Osteoblast (primary cell): ENCODE results near the gene ADGRB3. TPM values are rescaled to one million over a fixed set of nuclear protein-coding genes. Genes with fewer than 3 reads are reported as not detected.

Experiments
- DNase-seq: peaks from one replicate; pipeline ENCODE4 v3.0.0; 2011; ENCODE audit warnings: low spot score, mixed read lengths; ENCODE audit not compliant: insufficient read length; ENCODE audit errors: missing footprints
- H2AFZ ChIP-seq: 2 replicates; pipeline ENCODE4 v1.6.0; 2011; ENCODE audit warnings: mild to moderate bottlenecking, low read length
- H3K27ac ChIP-seq: 2 replicates; pipeline ENCODE4 v1.5.1; 2011; ENCODE audit warnings: mild to moderate bottlenecking, low read depth, low read length, moderate library complexity
- H3K27me3 ChIP-seq: 2 replicates; pipeline ENCODE4 v1.6.0; 2012; ENCODE audit warnings: mild to moderate bottlenecking, control low read depth, inconsistent platforms, low read length, moderate library complexity; ENCODE audit not compliant: insufficient read depth
- H3K36me3 ChIP-seq: 2 replicates; pipeline ENCODE4 v1.5.1; 2011; ENCODE audit warnings: mild to moderate bottlenecking, low read length, control low read depth, moderate library complexity; ENCODE audit not compliant: insufficient read depth
- H3K4me1 ChIP-seq: 2 replicates; pipeline ENCODE4 v1.5.1; 2011; ENCODE audit warnings: mild to moderate bottlenecking, low read length, control low read depth, moderate library complexity; ENCODE audit not compliant: insufficient read depth
- H3K4me2 ChIP-seq: 2 replicates; pipeline ENCODE4 v1.6.0; 2011; ENCODE audit warnings: mild to moderate bottlenecking, low read length; ENCODE audit not compliant: insufficient read depth
- H3K4me3 ChIP-seq: fragments of 200-600 bp; sonication (generic); 3 replicates; pipeline ENCODE4 v1.5.1; 2012; ENCODE audit warnings: mild to moderate bottlenecking, low read length, inconsistent platforms; ENCODE audit not compliant: insufficient read depth
- H3K79me2 ChIP-seq: 2 replicates; pipeline ENCODE4 v1.6.0; 2012; ENCODE audit warnings: mild to moderate bottlenecking, low read length, control low read depth, inconsistent platforms; ENCODE audit not compliant: insufficient read depth
- H3K9me3 ChIP-seq: 2 replicates; pipeline ENCODE4 v1.5.1; 2011; ENCODE audit warnings: low read depth, low read length, control low read depth
- H4K20me1 ChIP-seq: 2 replicates; pipeline ENCODE4 v1.6.0; 2012; ENCODE audit warnings: mild to moderate bottlenecking, low read length, control low read depth; ENCODE audit not compliant: insufficient read depth
- total RNA-seq: library from RNA; depleted of rRNA; stranded (reverse); fragments of >200 nt; gene quantifications from 2 replicates; pipeline ENCODE4 v1.2.3, GENCODE V29; 2012
- TF ChIP-seq, protein P1 (sequence below): IDR thresholded peaks from 2 replicates; pipeline ENCODE4 v1.5.1; 2011; ENCODE audit warnings: mild to moderate bottlenecking, low read depth, low read length, moderate library complexity; ENCODE audit errors: extremely low read depth

Gene ADGRB3
- total RNA-seq, 1 donor: not detected

DNA sequence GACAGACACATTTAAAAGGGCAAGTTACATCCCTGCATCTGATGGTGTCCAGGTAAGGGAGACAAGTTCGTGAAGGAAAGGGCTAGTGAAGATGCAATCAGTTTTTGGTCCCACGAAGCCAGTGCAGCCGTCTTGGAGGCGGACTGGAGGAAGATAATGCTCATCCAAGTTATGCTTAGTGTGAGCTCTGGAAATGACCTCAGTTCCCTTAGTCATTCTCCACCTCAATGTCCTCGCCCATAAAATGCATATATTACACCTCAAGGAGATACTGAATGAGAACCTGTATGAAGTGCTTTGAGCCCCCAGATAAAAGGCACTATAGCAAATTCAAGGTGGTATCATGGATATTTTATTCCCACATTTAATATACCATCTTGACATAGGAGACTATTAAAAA lies 358.8 kb downstream of the ADGRB3 start:
- no peaks in the 10 kb centered on the region for H3K9me3 ChIP-seq
- H3K4me3 ChIP-seq: no peak overlapping the region
- no peak for DNase-seq
- no peaks in the 10 kb centered on the region for H3K4me1 ChIP-seq
- H2AFZ ChIP-seq: no peak overlapping the region
- H4K20me1 ChIP-seq: no peaks in the 10 kb centered on the region
- no peaks in the 10 kb centered on the region for H3K79me2 ChIP-seq
- H3K27ac ChIP-seq: no peak overlapping the region
- no peak overlapping the region for H3K4me2 ChIP-seq
- no peaks in the 10 kb centered on the region for H3K27me3 ChIP-seq
- TF ChIP-seq, protein P1, sequence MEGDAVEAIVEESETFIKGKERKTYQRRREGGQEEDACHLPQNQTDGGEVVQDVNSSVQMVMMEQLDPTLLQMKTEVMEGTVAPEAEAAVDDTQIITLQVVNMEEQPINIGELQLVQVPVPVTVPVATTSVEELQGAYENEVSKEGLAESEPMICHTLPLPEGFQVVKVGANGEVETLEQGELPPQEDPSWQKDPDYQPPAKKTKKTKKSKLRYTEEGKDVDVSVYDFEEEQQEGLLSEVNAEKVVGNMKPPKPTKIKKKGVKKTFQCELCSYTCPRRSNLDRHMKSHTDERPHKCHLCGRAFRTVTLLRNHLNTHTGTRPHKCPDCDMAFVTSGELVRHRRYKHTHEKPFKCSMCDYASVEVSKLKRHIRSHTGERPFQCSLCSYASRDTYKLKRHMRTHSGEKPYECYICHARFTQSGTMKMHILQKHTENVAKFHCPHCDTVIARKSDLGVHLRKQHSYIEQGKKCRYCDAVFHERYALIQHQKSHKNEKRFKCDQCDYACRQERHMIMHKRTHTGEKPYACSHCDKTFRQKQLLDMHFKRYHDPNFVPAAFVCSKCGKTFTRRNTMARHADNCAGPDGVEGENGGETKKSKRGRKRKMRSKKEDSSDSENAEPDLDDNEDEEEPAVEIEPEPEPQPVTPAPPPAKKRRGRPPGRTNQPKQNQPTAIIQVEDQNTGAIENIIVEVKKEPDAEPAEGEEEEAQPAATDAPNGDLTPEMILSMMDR: no peak
- H3K36me3 ChIP-seq: no peaks in the 10 kb centered on the region

DNA sequence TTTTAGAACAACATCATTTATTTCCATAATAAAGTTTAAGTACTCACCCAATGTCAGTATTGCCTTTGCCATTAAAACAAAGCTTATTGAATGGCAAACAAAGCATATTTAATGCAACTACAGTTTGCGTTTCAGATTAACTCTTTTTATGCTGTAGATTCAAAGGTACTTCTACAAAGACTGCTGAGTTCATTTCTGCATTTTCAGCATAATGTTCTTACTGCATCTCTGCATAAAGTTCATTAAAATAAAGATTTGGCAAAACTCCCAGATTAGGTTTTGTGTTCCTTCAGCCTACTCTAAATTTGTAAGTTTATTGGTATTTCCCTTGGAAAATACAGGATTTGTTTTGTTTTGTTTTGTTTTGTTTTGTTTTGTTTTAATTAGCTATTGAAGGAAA lies 359.4 kb downstream of the ADGRB3 start:
- no peaks in the 10 kb centered on the region for H3K27me3 ChIP-seq
- no peak overlapping the region for H2AFZ ChIP-seq
- H3K4me3 ChIP-seq: no peak overlapping the region
- H3K79me2 ChIP-seq: no peaks in the 10 kb centered on the region
- no peaks in the 10 kb centered on the region for H3K9me3 ChIP-seq
- H3K36me3 ChIP-seq: no peaks in the 10 kb centered on the region
- DNase-seq: no peak
- no peaks in the 10 kb centered on the region for H3K4me1 ChIP-seq
- TF ChIP-seq, protein P1: no peak
- H3K4me2 ChIP-seq: no peak overlapping the region
- H4K20me1 ChIP-seq: no peaks in the 10 kb centered on the region
- H3K27ac ChIP-seq: no peak overlapping the region

DNA sequence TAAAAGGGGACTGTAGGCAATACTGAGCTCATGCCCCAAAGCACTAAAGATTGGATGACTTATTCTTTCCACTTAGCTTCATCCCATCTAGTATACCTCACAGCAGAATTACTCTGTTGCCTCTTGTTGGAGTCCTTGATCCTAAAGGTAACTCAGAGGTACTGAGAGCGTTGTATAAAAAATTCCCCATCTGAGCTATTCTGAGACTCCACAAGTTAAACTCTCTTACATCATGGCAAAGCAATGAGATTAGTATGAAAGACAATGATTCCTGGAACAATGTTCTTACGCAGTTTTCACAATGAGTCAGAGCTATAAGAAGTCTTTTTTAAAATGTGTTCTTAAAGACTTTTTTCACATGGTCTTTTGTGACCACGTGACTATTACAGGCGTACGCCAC lies 370.1 kb downstream of the ADGRB3 start:
- Histone ChIP-seq H3K36me3 (no peaks in the 10 kb centered on the region), H3K4me1 (no peaks in the 10 kb centered on the region), H3K4me2 (no peak overlapping the region), H3K79me2 (no peaks in the 10 kb centered on the region), H3K4me3 (no peak overlapping the region), H4K20me1 (no peaks in the 10 kb centered on the region), H3K27ac (no peak overlapping the region), H2AFZ (no peak overlapping the region), H3K27me3 (no peaks in the 10 kb centered on the region), H3K9me3 (no peaks in the 10 kb centered on the region)
- DNase-seq: no peak
- TF ChIP-seq, protein P1: no peak

DNA sequence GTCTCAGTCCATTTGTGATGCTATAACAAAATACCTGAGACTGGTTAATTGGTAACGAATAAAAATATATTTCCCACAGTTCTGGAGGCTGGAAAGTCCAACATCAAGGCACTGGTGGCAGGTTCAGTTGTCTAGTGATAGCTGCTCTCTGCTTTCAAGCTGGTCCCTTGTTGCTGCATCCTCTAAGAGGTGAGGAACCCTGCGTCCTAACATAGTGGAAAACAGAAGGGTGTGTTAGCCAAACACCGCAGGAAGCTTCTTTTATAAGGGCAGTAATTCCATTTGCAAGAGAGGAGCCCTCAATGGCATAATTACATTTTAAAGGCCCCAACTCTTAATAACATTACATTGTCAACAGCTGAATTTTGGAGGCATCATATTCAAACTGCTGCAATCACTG lies 372.7 kb downstream of the ADGRB3 start:
- no peak overlapping the region for H2AFZ ChIP-seq
- H3K4me2 ChIP-seq: no peak overlapping the region
- no peaks in the 10 kb centered on the region for H4K20me1 ChIP-seq
- no peaks in the 10 kb centered on the region for H3K27me3 ChIP-seq
- H3K79me2 ChIP-seq: no peaks in the 10 kb centered on the region
- H3K27ac ChIP-seq: no peak overlapping the region
- no peaks in the 10 kb centered on the region for H3K9me3 ChIP-seq
- H3K36me3 ChIP-seq: no peaks in the 10 kb centered on the region
- no peaks in the 10 kb centered on the region for H3K4me1 ChIP-seq
- no peak for DNase-seq
- TF ChIP-seq, protein P1: no peak
- H3K4me3 ChIP-seq: no peak overlapping the region
